Lung (tissue), 12 donors: ENCODE measurements around the gene FHOD3. TPM values are rescaled to one million over a fixed set of nuclear protein-coding genes. Genes with fewer than 3 reads are reported as not detected.
A peak's percentile ranks its signal among the peaks of the same experiment; 100 is the strongest.

Experiments used
- ATAC-seq: fragments of 200-7000 bp; cut with Tn5 transposase; one replicate; pipeline ENCODE4 v1.9.1; 2020; ENCODE audit warnings: moderate number of reproducible peaks; ENCODE audit not compliant: insufficient read depth, low FRiP score
- DNase-seq, 3 donors: peaks; one replicate each; pipeline ENCODE4 v3.0.0-alpha.2; 2013 to 2017
- H3K27ac ChIP-seq, 2 donors: one replicate each; pipeline ENCODE4 v1.5.1; 2013; ENCODE audit warnings: mild to moderate bottlenecking in 2 of 2, moderate library complexity in 2 of 2, control low read depth in 1 of 2, inconsistent platforms in 1 of 2, low read depth in 1 of 2, low read length in 1 of 2
- H3K27me3 ChIP-seq, 3 donors: one replicate each; pipeline ENCODE4 v1.5.1; 2013; ENCODE audit warnings: low read length in 2 of 3; ENCODE audit not compliant: control insufficient read depth in 3 of 3, insufficient read depth in 3 of 3
- H3K36me3 ChIP-seq, 4 donors: one replicate each; pipeline ENCODE4 v1.5.1; 2013; ENCODE audit warnings: low read length in 4 of 4, mild to moderate bottlenecking in 1 of 4, moderate library complexity in 1 of 4; ENCODE audit not compliant: control insufficient read depth in 4 of 4, insufficient read depth in 4 of 4
- H3K4me1 ChIP-seq, 5 donors: one replicate each; pipeline ENCODE4 v1.5.1; 2013; ENCODE audit warnings: low read length in 5 of 5, mild to moderate bottlenecking in 2 of 5, moderate library complexity in 1 of 5; ENCODE audit not compliant: control insufficient read depth in 5 of 5, insufficient read depth in 5 of 5
- H3K4me3 ChIP-seq: one replicate; pipeline ENCODE4 v1.5.1; 2013; ENCODE audit warnings: mild to moderate bottlenecking, control low read depth, moderate library complexity
- H3K9ac ChIP-seq, 2 donors: one replicate each; pipeline ENCODE4 v1.5.1; 2013; ENCODE audit warnings: low read length in 2 of 2, control low read depth in 1 of 2; ENCODE audit not compliant: insufficient read depth in 1 of 2
- H3K9me3 ChIP-seq, 4 donors: one replicate each; pipeline ENCODE4 v1.5.1; 2013; ENCODE audit warnings: low read length in 3 of 4, mild to moderate bottlenecking in 1 of 4, moderate library complexity in 1 of 4; ENCODE audit not compliant: control insufficient read depth in 4 of 4, insufficient read depth in 3 of 4
- CTCF ChIP-seq: IDR thresholded peaks from 2 replicates; pipeline ENCODE4 v1.5.1; 2012; ENCODE audit warnings: mild to moderate bottlenecking; ENCODE audit errors: control extremely low read depth, extremely low read depth
- WGBS, 2 donors: extraction: QIAGEN DNeasy Blood & Tissue Kit; methylation state at CpG; one replicate each; pipeline ENCODE4 v1.1.7; 2013; 5-methylcytosine and 5-hydroxymethylcytosine counted together
- polyA plus RNA-seq, 2 donors: library from polyadenylated mRNA; stranded (reverse); fragments of 200-250 nt; gene quantifications; one replicate each; pipeline ENCODE4 v1.2.1, GENCODE V29; 2013
- total RNA-seq, 2 donors: library from RNA; depleted of rRNA in 1 of 2; stranded (reverse); fragments of >200 nt in 1 of 2; gene quantifications; one replicate each; pipeline ENCODE4 v1.2.1, GENCODE V29; 2014 to 2021
- donor health status: control.
- donor health status: control.
- donor health status: Bipolar disorder and iron deficiency.
- donor health status: healthy.
- donor health status: DM: yes; HTN: yes; CAD: no.

FHOD3 gene
- total and polyA plus RNA-seq, 4 donors: 1.0 to 7.4 (median 2.9) TPM

- DNase-seq: no peak
- WGBS, 2 donors: 36 to 37% methylated on average over 21 of the region's 21 CpGs
- Histone ChIP-seq H3K4me1 (peaks cover 0 to 12% (median 0%) of the 10 kb centered on the region in 5 donors), H3K27me3 (peaks cover 6 to 41% (median 40%) of the 10 kb centered on the region in 3 donors), H3K9me3 (peaks cover 0 to 4% (median 0%) of the 10 kb centered on the region in 4 donors), H3K36me3 (no peaks in the 10 kb centered on the region), H3K27ac (no peak overlapping the region), H3K9ac (no peak overlapping the region), H3K4me3 (no peak overlapping the region)
- ATAC-seq: no peak
- TF ChIP-seq CTCF: no peak
These were observed 1.6 kb upstream of the FHOD3 start for GRCh38 chr18:36295880-36296301.

- DNase-seq (peak; percentile 61 to 85 (median 83)), ATAC-seq (peak; percentile 16)
- H3K9me3 ChIP-seq: peaks cover 0 to 4% (median 0%) of the 10 kb centered on the region in 4 donors
- no peak overlapping the region for H3K9ac ChIP-seq
- no peak overlapping the region for H3K4me3 ChIP-seq
- 1 to 2% methylated on average over 45 to 47 of the region's 47 CpGs for WGBS, 2 donors
- H3K27me3 ChIP-seq: peaks cover 6 to 45% (median 41%) of the 10 kb centered on the region in 3 donors
- peaks cover 0 to 12% (median 0%) of the 10 kb centered on the region in 5 donors for H3K4me1 ChIP-seq
- peak overlapping the region; percentile 20 to 85 for H3K27ac ChIP-seq
- no peak for TF ChIP-seq CTCF
- H3K36me3 ChIP-seq: no peaks in the 10 kb centered on the region
These were observed 680 bp upstream of the FHOD3 start for GRCh38 chr18:36296650-36297416.

GRCh38 chr18:36298126-36298741 lies 721 bp downstream of the FHOD3 start:
- WGBS, 2 donors: 4 to 8% methylated on average over 23 to 67 of the region's 67 CpGs
- Histone ChIP-seq H3K27me3 (peaks cover 6 to 55% (median 52%) of the 10 kb centered on the region in 3 donors), H3K9ac (no peak overlapping the region)

More at GRCh38 chr18:36298126-36298741, 721 bp downstream of the FHOD3 start:
- Histone ChIP-seq H3K36me3 (no peaks in the 10 kb centered on the region), H3K27ac (peak overlapping the region in 1 of 2 donors; percentile 85), H3K4me1 (peaks cover 0 to 12% (median 4%) of the 10 kb centered on the region in 5 donors), H3K9me3 (peaks cover 0 to 4% (median 0%) of the 10 kb centered on the region in 4 donors), H3K4me3 (peak overlapping the region; percentile 41)
- peak; percentile 6 for ATAC-seq
- DNase-seq: no peak
- no peak for TF ChIP-seq CTCF
